Amniotic stem cell (primary cell): Measurements from ENCODE around the gene FIGNL2.
"Not testable (repeated sequence)": the region's sequence is repeated elsewhere in the genome, so short reads cannot be mapped to it uniquely, and the experiment has no call there.

ENCODE experiments used
- DNase-seq: peaks from one replicate; lab custom pipeline; 2025; lab: John Stamatoyannopoulos, UW

FIGNL2 gene

DNA sequence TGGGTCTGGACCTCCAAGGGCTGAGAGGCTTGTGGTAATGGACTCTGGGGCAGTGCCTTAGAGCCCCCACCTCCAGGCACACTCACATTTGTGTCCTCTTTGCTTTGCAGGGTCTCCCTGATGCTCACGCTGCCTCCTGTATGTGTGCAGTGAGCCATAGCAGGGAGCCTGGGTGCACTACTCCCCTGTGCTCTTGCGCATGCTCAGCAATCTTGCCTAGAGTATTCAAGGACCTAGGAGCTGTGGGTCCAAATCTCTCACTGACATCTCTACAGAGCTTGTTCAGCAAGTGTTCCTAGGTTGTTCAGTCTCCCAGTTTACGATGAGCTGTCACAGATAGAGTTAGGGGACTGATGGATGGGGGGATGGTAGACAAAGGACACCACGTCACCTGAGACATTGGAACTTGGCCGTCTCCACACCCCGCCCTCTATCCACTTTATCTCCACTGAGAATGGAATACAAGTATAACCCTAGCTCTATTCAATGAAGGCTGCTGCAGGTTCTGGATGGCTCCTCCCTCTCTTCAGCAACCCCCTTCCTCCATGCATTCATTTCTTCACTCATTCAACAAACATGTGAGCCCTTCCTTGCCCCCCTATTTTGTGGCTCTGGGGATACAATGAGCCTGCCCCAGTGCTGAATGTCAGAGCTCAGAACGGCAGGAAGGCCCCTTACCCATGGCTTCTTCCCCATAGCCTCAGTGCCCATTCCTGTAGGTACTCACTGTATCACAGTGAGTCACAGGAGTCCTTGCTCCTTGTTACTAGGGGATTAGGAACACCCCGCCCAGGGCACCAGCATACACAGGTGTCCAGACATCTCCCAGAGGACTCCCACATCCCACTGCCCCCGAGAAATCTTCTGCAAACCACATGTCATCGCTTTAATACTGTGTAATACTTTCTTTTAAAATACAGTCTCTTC, 31.2 kb downstream of the FIGNL2 start:
- DNase-seq, result no peak

DNA sequence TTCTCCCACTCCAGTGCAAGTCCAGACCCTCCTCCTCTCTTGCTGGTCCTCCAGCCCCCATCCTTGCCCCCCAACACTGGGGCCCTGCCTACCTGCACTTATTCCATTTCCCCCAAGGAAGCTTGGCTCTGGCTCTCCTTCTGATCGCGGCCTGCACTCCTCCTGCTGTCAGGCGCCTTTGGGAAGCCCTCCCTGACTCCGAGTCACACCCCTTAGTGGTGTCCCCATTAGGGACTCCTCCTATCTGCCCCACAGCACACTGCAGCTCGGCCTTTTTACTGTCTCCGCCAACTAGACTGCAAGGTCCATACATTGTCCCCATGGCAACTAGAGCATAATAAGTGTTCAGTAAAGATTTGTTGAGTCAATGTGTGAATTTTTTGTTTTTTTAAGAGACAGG, 32.9 kb downstream of the FIGNL2 start:
- no peak for DNase-seq

DNA sequence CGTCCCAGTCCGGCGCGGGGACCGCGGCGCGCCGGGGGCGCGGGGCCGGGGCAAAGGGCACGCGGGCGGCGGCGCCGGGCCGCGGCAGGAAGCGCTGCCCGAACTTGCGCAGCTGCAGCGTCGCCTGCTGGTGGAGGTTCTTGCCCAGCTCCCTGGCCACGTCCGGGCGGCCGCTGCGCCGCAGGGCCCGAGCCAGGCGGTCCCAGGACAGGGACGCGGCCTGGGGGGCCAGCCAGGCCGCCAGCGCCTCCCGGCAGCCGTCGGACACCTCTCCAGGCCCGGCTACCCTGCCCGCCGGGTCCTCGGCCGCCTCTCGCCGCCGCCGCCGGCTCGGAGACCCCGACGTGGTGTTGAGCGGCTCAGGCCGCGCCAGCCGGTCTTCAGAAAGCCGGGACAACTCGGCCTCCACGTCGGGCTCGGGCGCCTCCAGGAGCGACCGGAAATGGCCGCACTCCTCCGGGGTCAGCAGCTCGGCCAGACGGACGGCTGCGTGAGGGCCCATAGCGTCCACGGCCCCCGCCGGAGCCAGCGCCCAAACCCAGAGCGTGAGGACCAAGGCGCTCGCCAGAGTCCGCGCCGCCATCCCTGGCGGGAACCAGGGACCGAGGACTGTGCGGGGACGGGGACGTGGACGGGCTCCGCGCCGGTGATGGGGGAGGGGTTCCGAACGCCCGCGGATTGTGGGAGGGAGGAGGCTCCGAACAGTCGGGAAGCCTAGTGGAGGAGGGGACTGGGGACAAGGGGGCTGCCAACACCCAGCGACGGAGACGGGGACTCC, 34.0 kb downstream of the FIGNL2 start:
- DNase-seq, result peak; percentile 46

- DNase-seq, result no peak
Observed at GRCh38 chr12:51813931-51814310, 34.6 kb downstream of the FIGNL2 start.

GRCh38 chr12:51812871-51813270, 35.6 kb downstream of the FIGNL2 start:
- no peak for DNase-seq

GRCh38 chr12:51811203-51812202, 37.0 kb downstream of the FIGNL2 start:
- DNase-seq, result no peak

DNA sequence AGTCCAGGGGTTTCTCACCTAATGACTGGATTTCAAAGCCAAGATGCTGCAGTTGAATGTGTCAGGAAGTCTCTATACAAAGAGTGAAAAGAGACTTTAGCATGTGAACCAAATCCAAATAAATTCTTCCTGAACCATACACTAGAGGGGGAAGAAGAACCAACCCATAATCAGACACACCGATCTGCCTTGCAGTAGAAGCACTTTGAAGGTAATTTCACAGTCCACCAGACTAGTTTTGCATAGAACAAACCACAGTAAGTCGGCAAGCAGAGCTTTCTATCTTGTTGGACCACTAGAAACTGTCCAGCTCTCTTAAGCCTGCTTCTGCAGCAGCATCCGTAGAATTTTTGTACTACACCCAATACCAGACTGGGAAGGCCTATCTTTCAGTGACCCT, 39.3 kb downstream of the FIGNL2 start:
- DNase-seq, result no peak

GRCh38 chr12:51806896-51807295, 41.6 kb downstream of the FIGNL2 start:
- no peak for DNase-seq

GRCh38 chr12:51801027-51801426, 47.5 kb downstream of the FIGNL2 start:
- DNase-seq, result no peak

- DNase-seq, result no peak
Observed at GRCh38 chr12:51798501-51798900, 50.0 kb downstream of the FIGNL2 start.

DNA sequence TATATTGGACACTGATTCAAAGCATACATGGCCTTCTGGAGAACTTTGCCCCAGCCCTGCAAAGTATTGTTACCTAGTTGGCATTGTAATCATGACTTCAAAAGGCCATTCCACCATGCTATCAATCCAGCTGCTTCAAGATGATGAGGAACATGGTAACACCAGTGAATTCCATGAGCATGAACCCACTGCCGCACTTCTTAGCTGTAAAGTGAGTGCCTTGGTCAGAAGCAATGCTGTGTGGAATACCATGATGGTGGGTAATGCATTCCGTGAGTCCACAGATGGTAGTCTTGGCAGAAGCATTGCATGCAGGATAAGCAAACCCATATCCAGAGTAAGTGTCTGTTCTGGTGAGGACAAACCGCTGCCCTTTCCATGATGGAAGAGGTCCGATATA, 50.5 kb downstream of the FIGNL2 start:
- not testable (repeated sequence) for DNase-seq

DNA sequence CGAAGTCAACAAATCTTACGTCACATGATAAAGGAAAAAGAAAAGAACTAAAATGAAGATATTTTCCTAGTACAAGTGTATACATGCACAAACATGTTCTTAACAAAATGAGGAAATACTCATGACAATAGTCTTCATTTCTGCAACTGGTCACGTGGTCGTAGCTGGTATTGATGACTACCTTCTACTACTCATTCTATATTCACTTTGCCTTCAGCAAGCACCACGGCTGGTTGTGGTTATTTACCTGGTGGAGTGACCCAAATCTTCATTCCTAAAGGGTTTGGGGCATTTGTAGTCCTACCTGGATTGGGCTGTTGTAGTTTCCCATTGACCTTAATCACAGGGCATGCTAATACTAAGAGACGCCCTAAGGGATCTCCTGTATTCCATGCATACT, 51.2 kb downstream of the FIGNL2 start:
- DNase-seq, result no peak

- no peak for DNase-seq
Observed at GRCh38 chr12:51793201-51793600, 55.3 kb downstream of the FIGNL2 start.

- DNase-seq, result no peak
Observed at GRCh38 chr12:51792417-51792816, 56.1 kb downstream of the FIGNL2 start.

DNA sequence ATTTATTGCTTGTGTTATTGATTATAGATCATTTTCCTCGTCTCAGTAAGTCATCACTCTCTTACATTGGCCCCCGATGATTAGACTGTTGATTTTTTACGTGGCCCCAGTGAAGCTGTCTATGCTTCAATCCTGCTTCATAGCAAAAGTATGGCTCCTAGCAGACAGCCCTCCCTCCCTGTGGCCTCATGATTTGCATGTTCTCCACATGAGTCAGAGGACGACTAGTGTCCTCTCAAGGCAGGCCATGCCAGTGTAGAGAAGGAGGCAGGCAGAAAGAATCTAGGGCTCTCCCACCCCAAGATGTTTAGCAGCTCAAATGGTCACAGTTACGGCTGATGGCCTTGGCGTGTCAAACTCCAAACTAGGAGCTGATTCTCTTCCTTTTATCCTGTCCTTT, 59.6 kb downstream of the FIGNL2 start:
- DNase-seq, result peak; percentile 26

GRCh38 chr12:51785906-51786305, 62.6 kb downstream of the FIGNL2 start:
- DNase-seq, result no peak

GRCh38 chr12:51784688-51785087, 63.8 kb downstream of the FIGNL2 start:
- DNase-seq, result no peak

DNA sequence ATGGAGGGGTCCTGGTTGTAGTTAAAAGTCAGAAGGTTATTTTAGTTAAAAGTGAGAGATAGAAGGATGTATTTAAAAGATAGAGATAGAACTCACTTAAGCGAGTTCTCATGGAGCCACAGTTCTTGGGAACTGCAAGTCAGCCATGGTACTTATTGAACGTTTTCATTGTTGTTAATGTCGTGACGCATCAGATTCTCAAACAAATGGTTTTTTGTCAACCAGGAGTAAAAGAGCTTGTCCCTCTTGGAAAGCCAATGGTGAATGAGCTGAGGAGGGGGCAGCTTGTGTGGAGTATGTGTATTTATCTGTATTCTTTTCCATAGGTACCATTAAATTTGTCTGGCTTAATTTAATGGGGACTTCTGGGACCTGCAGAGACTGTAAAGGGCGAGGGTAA, 68.6 kb downstream of the FIGNL2 start:
- DNase-seq, result no peak

GRCh38 chr12:51777973-51778372, 70.5 kb downstream of the FIGNL2 start:
- DNase-seq, result no peak

- no peak for DNase-seq
Observed at GRCh38 chr12:51777457-51777856, 71.1 kb downstream of the FIGNL2 start.

- DNase-seq, result no peak
Observed at GRCh38 chr12:51774933-51775332, 73.6 kb downstream of the FIGNL2 start.
